ENCODE data around the gene PSMA5.
"Not testable (repeated sequence)": the region's sequence is repeated elsewhere in the genome, so short reads cannot be mapped to it uniquely, and the experiment has no call there.

PSMA5 gene

GRCh38 chr1:109433322-109433721, 7.1 kb upstream of the PSMA5 start:
- no peak for DNase-seq

DNA sequence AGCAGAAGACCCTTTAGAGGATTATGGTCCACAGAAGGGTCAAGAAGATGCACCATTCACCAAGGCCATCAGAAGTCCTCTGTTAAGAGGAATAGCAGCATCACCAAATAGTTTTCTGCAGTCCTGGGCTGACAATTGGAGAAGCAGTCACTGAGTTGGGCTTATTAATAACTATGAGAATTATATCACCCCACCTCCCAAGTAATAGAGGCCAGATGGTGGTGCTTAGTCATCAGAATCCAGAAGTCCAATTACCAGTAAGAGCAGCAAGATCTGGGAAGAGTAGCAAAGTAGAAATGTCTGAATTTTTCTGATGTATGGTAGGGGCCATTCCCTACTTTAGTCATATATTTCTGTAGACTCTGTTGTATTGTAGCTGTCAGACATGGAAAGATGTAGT, 6.1 kb upstream of the PSMA5 start:
- no peak for DNase-seq

GRCh38 chr1:109427171-109427467, 871 bp upstream of the PSMA5 start:
- no peak for DNase-seq

DNA sequence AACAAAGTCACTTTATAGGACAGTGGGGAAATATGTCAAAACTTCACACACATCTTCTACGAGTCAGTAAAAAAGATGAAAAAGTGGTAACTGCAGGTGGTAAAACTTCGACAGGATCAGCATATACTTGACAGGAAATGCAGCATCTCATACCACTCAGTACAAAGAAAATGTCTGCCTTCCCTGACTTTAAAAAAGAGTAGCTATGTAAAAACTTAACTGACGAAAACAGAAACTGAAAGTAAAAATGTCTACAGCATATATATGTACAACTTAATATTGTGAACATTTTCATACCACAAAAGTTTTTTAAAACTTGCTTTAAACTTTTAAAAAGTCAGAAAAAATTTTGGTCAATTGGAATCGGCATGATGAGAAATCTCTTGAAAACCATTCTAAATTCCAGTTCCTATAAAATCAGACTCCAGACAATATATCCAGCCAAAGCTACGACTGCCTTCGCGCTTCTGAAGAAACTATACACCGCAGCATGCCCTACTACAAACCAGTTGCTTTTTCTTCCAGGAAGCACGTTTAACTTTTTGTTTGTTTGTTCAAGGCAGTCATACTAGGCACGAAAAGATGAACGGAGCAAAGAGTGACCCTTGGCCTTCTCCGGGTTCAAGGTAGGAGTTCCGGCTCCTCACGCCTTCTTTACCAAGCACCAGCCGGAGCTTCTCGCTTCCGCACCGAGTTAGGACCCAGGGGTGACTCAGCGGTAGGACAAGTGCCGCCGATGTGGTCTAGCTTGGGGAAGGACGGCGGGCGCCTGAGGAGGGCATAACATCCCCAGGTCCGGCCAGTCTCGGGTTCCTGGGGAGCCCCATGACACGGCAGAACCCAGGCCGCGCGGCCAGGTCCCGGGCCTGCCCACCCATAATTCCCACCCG, 612 bp downstream of the PSMA5 start:
- DNase-seq: peak in 6 of 51 donors; percentile 24 to 53 (median 48)

DNA sequence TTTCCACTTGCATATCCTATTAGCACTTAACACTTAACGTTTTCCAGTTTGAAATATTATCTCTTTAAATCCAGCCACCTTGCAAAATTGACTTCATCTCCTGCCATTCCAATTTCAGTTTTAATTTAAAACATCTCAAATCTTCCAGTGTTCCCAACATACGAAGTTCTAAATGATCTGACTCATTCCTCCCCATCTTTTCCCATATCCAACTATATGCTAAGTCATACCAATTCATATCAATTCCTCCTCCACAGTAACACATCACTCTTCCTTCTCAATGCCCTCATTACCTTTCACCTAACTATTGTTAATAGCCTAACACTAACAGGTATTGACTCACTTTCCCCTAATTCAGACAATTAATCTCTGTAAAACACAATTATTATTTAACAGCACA, 2.8 kb downstream of the PSMA5 start:
- no peak for DNase-seq

DNA sequence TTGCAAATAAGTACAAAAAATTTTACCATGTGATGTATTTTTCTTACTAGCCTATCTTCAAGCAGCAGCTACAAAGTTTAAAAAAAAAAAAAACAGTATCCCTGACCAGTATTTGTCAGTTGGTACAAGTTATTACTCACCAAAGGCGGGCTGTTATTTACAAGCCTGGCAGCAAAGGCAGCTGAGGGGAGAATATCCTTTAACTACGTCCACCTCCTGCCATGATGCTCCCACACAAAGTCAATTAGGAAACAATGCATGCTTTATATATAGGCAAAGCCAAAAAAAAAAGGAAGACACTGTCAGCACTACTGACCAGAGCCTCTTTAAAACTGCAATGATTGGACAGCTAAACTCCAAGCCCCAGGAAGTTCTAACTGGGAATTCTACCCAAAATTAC, 13.7 kb downstream of the PSMA5 start:
- no peak for DNase-seq

- no peak for DNase-seq
Observed at GRCh38 chr1:109404838-109405237, 21.4 kb downstream of the PSMA5 start.

DNA sequence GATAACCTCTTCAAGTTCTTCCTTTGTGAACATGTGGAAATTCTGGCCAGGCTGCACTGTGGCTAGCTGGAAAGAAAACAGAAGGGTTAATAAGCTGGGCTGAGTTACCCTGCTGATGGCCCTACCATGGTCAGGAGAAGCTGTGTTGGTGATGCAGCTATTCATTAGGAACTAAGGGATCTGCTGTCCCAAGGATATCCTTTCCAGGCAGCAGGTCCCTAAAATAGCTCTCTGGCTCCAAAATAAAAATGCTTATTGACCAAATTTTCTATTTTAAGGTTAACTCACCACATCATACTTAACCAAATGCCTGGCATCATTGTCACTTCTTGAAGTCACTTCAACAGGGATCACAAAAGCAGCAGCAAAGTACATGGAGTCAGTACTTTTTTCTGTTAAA, 24.2 kb downstream of the PSMA5 start:
- no peak for DNase-seq

DNA sequence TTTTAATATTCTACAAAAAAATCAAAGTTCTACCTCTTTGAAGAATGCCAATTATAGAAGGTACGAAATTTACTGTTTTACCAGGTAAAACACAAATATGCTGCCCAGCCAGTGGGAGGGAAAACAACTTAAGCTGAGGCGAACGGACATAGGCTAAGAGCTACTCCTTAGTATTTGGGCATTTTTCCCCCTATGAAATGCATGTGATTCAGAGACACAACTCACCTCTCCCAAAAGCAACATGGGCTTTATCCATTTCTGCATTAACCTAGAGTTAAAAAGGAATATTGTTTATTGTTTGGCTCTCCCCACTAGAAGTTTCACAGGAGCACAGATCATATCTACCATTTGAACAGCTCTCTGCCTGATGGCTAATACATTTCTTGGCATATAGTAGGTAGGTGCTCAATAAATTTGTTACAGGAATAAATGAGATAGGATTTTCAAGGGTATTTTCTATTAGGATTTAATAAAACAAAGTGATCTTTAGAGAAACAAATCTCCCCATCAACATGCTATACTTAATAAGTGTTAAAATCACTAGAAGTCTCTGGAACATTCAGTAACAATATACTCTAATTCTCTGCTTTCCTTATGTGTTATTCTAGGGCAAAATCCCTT, 26.1 kb downstream of the PSMA5 start:
- peak in 1 of 51 donors; percentile 17 for DNase-seq

GRCh38 chr1:109399326-109399957, 26.8 kb downstream of the PSMA5 start:
- DNase-seq: peak in 5 of 51 donors; percentile 17 to 92 (median 60)

DNA sequence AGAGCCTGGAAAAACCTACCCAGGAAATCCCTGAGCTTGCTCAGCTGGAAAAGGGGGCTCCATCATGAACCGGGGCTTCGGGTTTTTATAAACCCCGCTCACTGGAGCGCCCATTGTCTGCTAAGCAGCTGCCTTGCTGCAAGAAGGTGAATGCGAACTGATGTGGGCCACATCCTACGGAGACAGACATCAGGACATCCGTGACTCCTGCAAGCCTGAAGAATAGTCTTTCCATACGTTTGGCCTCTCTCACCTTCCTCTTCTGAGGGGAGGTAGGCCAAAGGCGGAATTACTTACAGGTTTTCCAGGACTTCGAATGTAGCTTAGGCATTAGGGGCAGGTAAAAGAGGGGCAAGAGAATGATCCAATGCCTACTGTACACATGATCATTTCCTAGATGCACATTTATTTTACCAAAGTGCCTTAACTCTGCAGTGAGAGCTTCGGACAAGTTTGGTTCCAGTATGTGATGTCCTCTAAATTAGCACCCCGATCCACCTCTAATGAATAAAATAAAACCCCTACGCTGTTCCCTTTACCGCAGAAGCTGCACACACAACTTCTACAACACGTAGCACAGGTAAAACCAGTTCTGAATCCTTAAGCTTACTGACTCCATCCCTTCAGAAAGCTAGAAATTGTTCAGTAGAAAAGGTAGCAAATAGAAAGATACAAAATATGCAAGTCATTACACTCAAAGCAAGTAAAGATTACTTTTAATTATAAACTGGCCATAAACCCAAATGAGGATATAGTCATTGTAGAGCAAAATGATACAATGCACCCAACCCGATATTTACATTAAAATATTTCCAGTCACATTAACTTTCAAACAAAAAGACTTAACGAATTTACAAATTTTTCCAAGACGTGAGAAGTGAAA, 27.7 kb downstream of the PSMA5 start:
- peak in 1 of 51 donors; percentile 62 for DNase-seq

DNA sequence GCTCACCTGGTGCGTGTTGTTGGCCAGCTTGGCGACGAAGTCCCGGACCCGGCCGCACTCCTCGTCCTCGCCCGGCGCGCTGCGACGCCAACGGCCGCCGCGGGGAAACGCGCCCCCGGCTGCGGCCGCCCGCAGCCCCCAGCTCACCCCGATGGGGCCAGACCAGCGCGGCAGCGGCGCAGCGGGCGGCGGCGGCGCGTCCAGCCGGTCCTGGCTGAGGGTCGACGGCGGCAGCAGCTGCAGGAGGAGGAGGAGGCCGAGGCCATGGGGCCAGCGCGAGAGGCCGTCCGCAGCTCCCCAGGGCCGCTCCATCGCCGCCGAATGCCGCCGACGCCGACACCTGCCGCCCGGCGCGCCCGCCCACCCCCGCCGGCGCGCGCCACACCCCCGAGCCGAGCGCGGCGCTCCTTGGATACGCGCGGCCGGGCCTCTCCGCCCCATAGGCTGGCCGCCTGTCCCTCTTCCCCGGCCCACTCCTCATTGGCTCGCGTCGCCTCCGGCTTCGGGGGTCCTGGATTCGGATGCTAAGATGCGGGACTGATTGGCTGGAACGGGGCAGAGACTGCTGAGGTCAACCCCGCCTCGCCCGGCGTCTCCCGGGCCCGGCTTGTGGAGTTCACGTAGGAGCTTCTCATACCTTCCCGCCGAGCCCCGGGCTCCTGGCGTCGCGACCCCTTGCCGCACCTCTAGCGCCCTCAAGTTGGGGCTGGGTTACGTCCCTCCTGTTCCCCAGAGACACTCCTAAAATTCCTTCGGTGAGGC, 28.5 kb downstream of the PSMA5 start, which contains the start of gene SORT1:
TSS of gene SORT1 (minus strand) at position 338 of the 762 bp plus-strand sequence. CDS start at position 312, 26 bp downstream.
- DNase-seq: peak; percentile 67 to 97 (median 93)

- peak in 4 of 51 donors; percentile 13 to 60 (median 33) for DNase-seq
Observed at GRCh38 chr1:109396871-109397580, 29.2 kb downstream of the PSMA5 start.

DNA sequence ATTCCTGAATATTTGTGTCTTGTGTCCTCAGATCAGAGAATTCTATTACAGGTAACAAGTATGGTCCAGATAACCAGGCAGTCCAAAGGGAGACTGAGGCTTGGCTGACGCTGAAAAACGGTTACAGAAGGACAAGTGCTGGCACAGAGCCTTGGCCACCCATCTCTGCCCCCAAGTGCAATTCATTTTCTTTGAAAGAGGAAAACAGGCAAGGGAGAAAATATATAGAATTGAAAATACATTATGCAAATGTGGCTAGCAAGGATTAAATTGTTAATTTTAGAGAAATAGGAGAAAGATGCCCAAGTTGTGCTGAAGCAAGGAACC, 29.8 kb downstream of the PSMA5 start:
- DNase-seq: peak in 11 of 51 donors; percentile 13 to 61 (median 27)

- peak in 2 of 51 donors; percentile 54 to 61 for DNase-seq
Observed at GRCh38 chr1:109395602-109396512, 30.4 kb downstream of the PSMA5 start.

DNA sequence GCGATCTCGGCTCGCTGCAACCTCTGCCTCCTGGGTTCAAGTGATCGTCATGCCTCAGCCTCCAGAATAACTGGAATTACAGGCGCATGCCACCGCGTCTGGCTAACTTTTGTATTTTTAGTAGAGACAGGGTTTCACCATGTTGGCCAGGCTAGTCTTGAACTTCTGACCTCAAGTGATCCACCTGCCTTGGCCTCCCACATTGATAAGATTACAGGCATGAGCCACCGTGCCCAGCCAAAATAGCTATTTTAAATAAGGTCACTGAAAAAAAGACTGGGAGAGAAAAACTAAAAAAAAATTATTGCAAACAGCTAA, 31.0 kb downstream of the PSMA5 start:
- not testable (repeated sequence) for DNase-seq

DNA sequence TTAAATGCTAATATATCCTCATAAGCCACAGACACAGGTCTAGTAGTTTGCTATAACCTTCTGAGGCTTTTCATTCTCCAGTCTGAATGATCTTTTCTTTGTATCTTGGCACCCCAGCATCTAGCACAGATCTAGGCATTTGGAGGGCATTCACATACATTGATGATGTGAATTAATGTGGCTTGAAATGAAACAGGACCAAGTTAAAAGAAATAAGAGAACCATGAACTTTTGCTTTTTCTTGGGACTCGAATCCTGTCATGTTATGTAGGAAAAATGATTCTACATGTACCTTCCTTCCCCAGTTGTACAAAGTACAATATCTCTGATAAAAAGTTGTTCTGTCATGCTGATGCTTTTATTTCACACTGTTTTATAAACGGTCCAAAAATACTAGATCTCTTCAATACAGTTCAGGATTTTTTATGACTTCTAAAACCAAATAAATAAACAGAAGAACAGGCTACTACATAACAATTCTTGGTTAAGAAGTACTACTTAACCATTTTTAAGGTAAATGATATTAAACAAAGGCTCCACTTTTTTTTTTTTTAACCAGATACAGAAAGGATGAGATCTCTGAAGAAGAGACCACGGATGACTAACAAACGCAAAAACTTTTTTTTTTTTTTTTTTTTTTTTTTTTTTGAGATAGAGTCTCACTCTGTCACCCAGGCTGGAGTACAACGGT, 31.5 kb downstream of the PSMA5 start:
- peak in 2 of 51 donors; percentile 12 to 27 for DNase-seq

DNA sequence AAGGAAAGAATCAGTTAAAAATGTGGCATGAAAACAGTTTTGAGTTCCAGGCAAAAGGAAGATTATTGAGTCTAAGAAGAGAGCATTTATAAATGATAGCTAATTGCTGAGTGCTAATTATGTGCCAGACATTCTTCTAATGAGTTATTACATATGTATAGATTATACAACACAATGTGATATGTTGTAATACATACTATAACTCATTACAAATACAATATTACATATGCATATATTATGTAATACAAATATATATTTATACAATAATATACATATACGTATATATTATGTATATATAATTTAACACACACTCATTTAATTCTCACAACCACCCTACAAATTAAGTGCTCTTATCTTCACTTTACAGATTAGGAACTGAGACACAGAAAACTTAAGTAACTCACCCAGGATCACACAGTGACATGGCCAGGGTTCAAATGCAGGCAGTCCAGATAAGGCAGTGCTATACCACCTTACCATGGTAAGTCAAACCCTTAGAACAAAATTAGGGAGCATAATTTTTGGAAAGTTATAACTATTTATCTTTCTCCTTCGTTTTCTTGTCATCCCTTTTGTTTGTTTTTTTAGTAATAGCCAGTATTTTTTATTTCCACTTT, 32.5 kb downstream of the PSMA5 start:
- no peak for DNase-seq

Data from hypothalamus (tissue), 51 donors.